CD4-positive, alpha-beta T cell treated with Interleukin-4 for 1 hour (primary cell): Measurements from ENCODE around the gene LTBP1.

Experiments
- DNase-seq, 2 donors: peaks; one replicate each; pipeline ENCODE4 v3.0.0-alpha.2; 2020 to 2022

LTBP1 gene

GRCh38 chr2:33084433-33084832 is 137.7 kb downstream of the LTBP1 start:
- DNase-seq, result no peak

- no peak for DNase-seq
Measured at GRCh38 chr2:33085646-33086045, 138.9 kb downstream of the LTBP1 start.

- no peak for DNase-seq
Measured at GRCh38 chr2:33086400-33087015, 139.8 kb downstream of the LTBP1 start.

- no peak for DNase-seq
Measured at GRCh38 chr2:33090553-33091134, 143.9 kb downstream of the LTBP1 start.

- no peak for DNase-seq
Measured at GRCh38 chr2:33091541-33092123, 144.9 kb downstream of the LTBP1 start.

GRCh38 chr2:33093283-33093993 is 146.7 kb downstream of the LTBP1 start:
- DNase-seq, result no peak

- no peak for DNase-seq
Measured at GRCh38 chr2:33094303-33094702, 147.6 kb downstream of the LTBP1 start.

GRCh38 chr2:33099989-33100388 is 153.2 kb downstream of the LTBP1 start:
- DNase-seq, result no peak

GRCh38 chr2:33100921-33101320 is 154.2 kb downstream of the LTBP1 start:
- DNase-seq, result no peak

- no peak for DNase-seq
Measured at GRCh38 chr2:33104052-33104623, 157.4 kb downstream of the LTBP1 start.

GRCh38 chr2:33104726-33105125 is 158.0 kb downstream of the LTBP1 start:
- no peak for DNase-seq

GRCh38 chr2:33106115-33106514 is 159.4 kb downstream of the LTBP1 start:
- no peak for DNase-seq

- DNase-seq, result no peak
Measured at GRCh38 chr2:33107690-33108482, 161.1 kb downstream of the LTBP1 start.

GRCh38 chr2:33108483-33109443 is 162.0 kb downstream of the LTBP1 start:
- no peak for DNase-seq

- DNase-seq, result no peak
Measured at GRCh38 chr2:33110461-33110860, 163.7 kb downstream of the LTBP1 start.

- no peak for DNase-seq
Measured at GRCh38 chr2:33111002-33111446, 164.3 kb downstream of the LTBP1 start.

- DNase-seq, result no peak
Measured at GRCh38 chr2:33115196-33115595, 168.4 kb downstream of the LTBP1 start.

GRCh38 chr2:33115728-33116127 is 169.0 kb downstream of the LTBP1 start:
- DNase-seq, result no peak

- no peak for DNase-seq
Measured at GRCh38 chr2:33116799-33117198, 170.0 kb downstream of the LTBP1 start.

- no peak for DNase-seq
Measured at GRCh38 chr2:33118651-33119050, 171.9 kb downstream of the LTBP1 start.

GRCh38 chr2:33121416-33121815 is 174.7 kb downstream of the LTBP1 start:
- DNase-seq, result no peak
